Activated T-helper 1 cell treated with anti-CD3 and anti-CD28 coated beads, Interleukin-12 subunit alpha, Interleukin-12 subunit beta, Interleukin-2, Interleukin-4 antibody, amounts not matched to agents 30 ng/mL and 10 ng/mL and 1 ng/mL, durations not matched to agents 14 hours and 24 hours and 36 hours (primary cell): ENCODE data around the gene FGD5. TPM values are rescaled to one million over a fixed set of nuclear protein-coding genes. Genes with fewer than 3 reads are reported as not detected.
"Not testable (repeated sequence)": the region's sequence is repeated elsewhere in the genome, so short reads cannot be mapped to it uniquely, and the experiment has no call there.

ENCODE experiments used
- DNase-seq: peaks from one replicate; pipeline ENCODE4 v3.0.0; 2021; ENCODE audit warnings: low spot score
- H3K27ac Mint-ChIP-seq: one replicate; pipeline ENCODE4 v1.8.0; 2021; ENCODE audit warnings: mild to moderate bottlenecking, mixed read lengths
- H3K27me3 Mint-ChIP-seq: one replicate; pipeline ENCODE4 v1.8.0; 2022; ENCODE audit warnings: mild to moderate bottlenecking, moderate library complexity, mixed read lengths; ENCODE audit not compliant: insufficient read depth
- H3K36me3 Mint-ChIP-seq: one replicate; pipeline ENCODE4 v1.8.0; 2021; ENCODE audit warnings: low read depth, mixed read lengths
- H3K4me1 Mint-ChIP-seq: one replicate; pipeline ENCODE4 v1.8.0; 2021; ENCODE audit warnings: low read depth, mixed read lengths
- H3K4me3 Mint-ChIP-seq: one replicate; pipeline ENCODE4 v1.8.0; 2021; ENCODE audit warnings: mild to moderate bottlenecking, moderate library complexity, mixed read lengths
- H3K9me3 Mint-ChIP-seq: one replicate; pipeline ENCODE4 v1.8.0; 2021; ENCODE audit warnings: mixed read lengths
- intact Hi-C: fragments of 100-400 bp; cut with micrococcal nuclease; formaldehyde crosslinking; loops from one replicate; pipeline ENCODE4 v1.15.1; 2024
- total RNA-seq: library from RNA; stranded (reverse); gene quantifications from 2 replicates; pipeline ENCODE4 v1.2.3, GENCODE V29; 2022

Gene FGD5
- total RNA-seq, 1 donor from 2014 or later, result not detected

DNA sequence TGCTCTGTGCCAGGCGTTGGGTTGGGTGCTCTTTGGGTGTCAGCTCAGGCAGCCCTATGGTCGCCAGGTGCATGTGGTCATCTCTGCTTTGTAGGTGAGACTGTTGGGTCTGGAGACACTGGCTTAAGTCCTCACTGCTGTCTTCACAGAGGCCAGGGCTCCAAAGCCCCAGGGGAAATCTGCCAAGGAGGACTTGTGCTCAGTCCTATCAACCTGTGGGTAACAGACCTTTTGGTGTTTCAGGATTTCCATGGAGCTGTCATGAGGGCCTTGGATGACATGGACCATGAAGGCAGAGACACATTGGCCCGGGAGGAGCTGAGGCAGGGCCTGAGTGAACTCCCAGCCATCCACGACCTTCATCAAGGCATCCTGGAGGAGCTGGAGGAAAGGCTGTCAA is 78.5 kb downstream of the FGD5 start:
- no peak for DNase-seq
- H3K27me3 Mint-ChIP-seq, result peaks cover 18% of the 10 kb centered on the region
- H3K36me3 Mint-ChIP-seq, result no peaks in the 10 kb centered on the region
- intact Hi-C loops, result no loop called here
- H3K4me3 Mint-ChIP-seq, result no peak overlapping the region
- no peak overlapping the region for H3K27ac Mint-ChIP-seq
- H3K4me1 Mint-ChIP-seq, result peaks cover 5% of the 10 kb centered on the region
- no peaks in the 10 kb centered on the region for H3K9me3 Mint-ChIP-seq

DNA sequence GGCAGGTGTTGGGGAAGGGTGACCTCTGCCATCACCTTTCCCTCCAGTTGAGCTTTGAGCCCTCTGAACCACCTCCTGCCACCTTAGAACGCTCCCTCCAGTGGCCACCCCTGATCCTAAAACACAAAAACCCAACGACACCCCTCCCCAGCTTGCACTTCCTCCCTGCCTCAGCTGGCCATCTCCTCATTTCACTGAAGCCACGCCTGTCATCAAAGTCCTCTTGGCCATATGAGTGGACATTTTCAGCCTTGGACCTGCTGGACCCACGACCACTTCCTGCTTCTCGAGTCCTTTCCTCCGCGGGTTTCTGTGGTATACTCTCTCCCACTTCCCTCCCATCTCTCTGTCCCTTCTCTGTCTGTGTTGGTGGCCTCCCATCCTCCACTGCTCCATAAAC is 80.2 kb downstream of the FGD5 start:
- Mint-ChIP-seq H3K4me3 (no peak overlapping the region), H3K36me3 (no peaks in the 10 kb centered on the region), H3K27ac (no peak overlapping the region), H3K9me3 (no peaks in the 10 kb centered on the region), H3K4me1 (peaks cover 5% of the 10 kb centered on the region), H3K27me3 (peaks cover 17% of the 10 kb centered on the region)
- intact Hi-C loops, result no loop called here
- no peak for DNase-seq

DNA sequence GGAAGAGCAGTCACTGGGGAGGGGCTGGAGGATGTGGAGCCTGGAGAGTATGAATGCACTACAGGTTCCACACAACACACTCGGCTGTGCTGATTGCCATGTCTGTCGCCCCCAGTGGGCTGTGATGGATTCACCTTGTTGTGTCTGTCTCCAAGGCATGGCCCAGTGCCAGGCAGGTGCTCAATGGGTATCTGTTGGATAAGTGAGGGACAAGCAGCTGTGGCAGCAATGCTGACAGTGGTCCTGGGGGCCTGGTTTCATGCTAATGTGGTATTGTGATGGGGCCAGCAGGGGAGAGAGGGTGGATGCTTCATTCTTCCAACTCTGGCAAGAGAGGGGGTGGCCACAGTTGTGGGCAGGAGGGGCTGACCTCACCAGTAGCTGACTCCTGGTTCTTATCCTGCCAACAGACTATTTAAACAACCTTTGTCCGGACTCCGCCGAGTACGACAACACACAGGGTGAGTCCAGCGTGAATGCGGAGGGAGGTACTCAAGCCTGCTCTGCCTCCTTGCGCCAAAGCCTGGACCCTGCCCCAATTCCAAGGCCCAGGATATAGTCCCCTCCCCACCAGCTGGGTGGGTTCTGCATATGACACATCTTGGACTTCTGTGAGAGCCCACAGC is 81.3 kb downstream of the FGD5 start:
- peaks cover 5% of the 10 kb centered on the region for H3K4me1 Mint-ChIP-seq
- no peaks in the 10 kb centered on the region for H3K36me3 Mint-ChIP-seq
- peaks cover 17% of the 10 kb centered on the region for H3K27me3 Mint-ChIP-seq
- H3K9me3 Mint-ChIP-seq, result peaks cover 3% of the 10 kb centered on the region
- no peak overlapping the region for H3K27ac Mint-ChIP-seq
- intact Hi-C loops, result no loop called here
- H3K4me3 Mint-ChIP-seq, result no peak overlapping the region
- no peak for DNase-seq

DNA sequence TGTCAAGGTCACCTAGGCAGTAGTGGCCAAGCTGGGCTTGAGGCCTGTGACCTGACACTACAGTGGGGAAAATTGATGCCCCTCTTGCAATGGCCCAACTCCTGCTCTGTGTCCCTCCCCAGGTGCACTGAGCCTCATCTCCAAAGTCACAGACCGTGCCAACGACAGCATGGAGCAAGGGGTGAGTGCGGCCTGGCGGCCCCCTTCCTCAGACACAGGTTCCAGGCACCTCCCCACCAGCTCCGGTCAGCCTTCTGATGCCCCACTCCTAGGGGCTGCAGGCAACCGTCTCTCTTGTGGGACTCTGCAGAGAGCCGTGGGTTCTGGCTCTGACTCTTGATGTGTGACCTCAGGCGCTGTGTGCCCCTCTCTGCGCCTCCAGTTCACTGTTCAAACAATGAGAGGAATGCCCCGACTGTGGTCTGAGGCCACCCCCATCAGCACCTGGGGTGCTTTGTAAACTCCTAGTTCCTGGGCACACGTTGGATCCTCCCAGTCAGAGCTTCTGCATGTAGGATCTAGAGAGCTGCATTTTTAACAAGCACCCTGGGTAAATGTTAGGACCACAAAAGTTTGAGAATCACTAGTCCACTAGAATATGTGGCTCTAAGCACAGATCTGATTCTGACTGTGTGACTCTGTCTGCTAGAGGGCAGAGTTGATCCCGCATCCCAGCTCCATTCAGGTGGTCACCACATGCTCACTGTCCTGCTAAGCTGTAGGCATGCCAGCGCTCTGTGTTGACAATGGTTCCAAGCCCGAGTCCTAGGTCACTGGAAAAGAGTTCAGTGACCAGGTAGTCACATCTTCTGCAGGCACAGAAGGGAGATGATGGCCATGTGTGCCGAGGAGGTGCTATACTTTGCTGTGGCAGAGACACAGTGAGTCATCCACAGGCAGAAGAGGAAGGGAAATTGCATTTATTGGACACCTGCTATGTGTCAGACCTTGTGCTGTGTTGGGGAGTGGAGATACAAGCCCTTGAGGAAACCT is 82.4 kb downstream of the FGD5 start:
- Mint-ChIP-seq H3K9me3 (peaks cover 8% of the 10 kb centered on the region), H3K4me3 (no peak overlapping the region), H3K4me1 (peaks cover 5% of the 10 kb centered on the region), H3K36me3 (no peaks in the 10 kb centered on the region), H3K27me3 (peaks cover 21% of the 10 kb centered on the region), H3K27ac (no peak overlapping the region)
- intact Hi-C loops, result no loop called here
- DNase-seq, result no peak

DNA sequence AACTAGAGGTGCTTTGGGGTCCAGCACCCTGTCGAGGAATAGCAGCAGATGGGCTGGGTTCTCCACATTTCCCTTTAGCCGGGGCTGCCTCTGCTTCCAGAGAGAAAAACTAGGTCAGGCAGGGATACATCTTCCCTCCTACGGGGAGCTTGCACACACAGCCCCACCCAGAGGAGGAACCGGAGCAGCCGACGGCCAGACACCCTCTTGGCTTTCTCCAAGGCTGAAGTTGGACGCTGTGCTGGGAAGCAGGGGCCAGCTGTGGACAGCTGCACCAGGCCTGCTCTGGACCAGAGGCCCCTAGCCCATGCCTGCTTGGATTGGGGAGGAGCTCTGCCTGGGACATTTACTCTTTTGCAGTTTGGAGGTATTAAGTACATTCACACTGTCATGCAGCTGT is 84.0 kb downstream of the FGD5 start:
- no peaks in the 10 kb centered on the region for H3K36me3 Mint-ChIP-seq
- peaks cover 5% of the 10 kb centered on the region for H3K4me1 Mint-ChIP-seq
- no peak overlapping the region for H3K27ac Mint-ChIP-seq
- peaks cover 8% of the 10 kb centered on the region for H3K9me3 Mint-ChIP-seq
- DNase-seq, result no peak
- H3K4me3 Mint-ChIP-seq, result no peak overlapping the region
- peaks cover 18% of the 10 kb centered on the region for H3K27me3 Mint-ChIP-seq
- intact Hi-C loops, result no loop called here

DNA sequence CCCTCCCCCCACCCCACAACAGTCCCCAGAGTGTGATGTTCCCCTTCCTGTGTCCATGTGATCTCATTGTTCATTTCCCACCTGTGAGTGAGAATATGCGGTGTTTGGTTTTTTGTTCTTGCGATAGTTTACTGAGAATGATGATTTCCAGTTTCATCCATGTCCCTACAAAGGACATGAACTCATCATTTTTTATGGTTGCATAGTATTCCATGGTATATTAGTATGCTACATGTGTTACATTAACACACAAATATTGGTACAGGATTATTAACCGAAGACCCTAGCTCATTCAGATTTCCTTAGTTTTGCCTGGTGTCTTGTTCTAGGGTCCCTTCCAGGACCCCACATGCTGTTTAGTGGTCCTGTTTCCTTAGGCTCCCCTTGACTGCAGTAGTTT is 84.7 kb downstream of the FGD5 start:
- H3K27ac Mint-ChIP-seq, H3K4me1 Mint-ChIP-seq, H3K4me3 Mint-ChIP-seq, intact Hi-C loops, DNase-seq, H3K36me3 Mint-ChIP-seq, H3K9me3 Mint-ChIP-seq: not testable (repeated sequence)
- peaks cover 15% of the 10 kb centered on the region for H3K27me3 Mint-ChIP-seq

DNA sequence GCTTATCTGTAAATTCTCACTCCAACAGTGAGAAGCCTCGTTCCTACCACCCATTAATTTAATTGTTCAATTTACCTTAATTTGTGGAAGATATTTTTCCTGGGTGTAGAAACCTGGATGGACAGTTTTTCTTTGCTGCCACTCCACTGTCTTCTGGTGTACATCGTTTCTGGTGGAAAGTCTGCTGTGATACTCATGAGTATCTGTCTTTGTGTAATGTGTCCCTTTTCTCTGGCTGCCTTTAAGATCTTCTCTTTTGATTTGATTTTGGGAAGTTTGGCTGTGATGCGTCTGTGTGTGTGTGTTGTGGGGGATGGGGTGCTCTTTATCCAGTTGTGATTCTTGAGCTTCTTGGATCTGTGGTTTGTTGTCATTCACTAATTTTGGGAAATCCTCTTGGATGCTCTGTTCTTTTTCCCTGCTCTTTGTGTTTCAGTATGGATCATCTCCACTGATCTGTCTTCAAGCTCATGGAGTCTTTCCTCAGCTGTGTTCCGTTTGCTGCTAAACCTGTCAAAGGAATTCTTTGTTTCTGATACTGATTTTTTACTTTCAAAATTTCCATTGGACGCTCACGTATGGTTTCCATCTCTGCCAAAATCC is 86.4 kb downstream of the FGD5 start:
- Mint-ChIP-seq H3K27ac (no peak overlapping the region), H3K27me3 (peaks cover 10% of the 10 kb centered on the region), H3K4me1 (no peaks in the 10 kb centered on the region), H3K9me3 (peaks cover 8% of the 10 kb centered on the region), H3K4me3 (no peak overlapping the region), H3K36me3 (no peaks in the 10 kb centered on the region)
- DNase-seq, result no peak
- intact Hi-C loops, result no loop called here

DNA sequence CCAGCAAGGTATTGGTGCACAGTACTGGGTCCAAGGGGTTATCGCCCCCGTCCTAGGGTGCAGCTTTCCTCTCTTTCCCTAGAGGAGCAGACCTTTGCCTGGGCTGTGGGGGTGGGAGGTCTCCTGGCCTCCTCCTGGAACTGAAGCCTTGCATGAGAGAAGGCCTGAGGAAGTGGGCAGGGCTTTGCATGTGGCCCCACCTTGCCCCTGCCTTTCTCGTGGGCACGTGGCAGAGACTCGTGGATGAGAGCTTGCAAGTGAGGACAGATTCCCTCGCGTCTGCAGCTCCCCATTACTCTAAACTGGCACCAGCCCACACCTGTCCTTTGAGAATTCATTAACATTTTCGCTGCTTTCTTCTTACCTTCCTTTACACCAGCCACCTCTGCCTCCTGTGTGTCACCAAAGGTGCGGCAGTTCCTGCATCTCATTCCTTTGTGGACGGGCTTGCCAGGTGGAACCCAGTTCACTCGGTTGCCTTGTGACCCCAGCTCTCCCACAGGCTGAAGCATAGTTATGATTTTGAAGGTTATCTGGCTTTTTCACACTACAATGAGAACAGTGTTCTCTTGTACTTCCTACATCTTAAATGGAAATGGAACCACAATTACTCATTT is 87.7 kb downstream of the FGD5 start:
- Mint-ChIP-seq H3K9me3 (peaks cover 8% of the 10 kb centered on the region), H3K27ac (no peak overlapping the region), H3K27me3 (peaks cover 10% of the 10 kb centered on the region), H3K4me1 (no peaks in the 10 kb centered on the region), H3K36me3 (no peaks in the 10 kb centered on the region), H3K4me3 (no peak overlapping the region)
- DNase-seq, result no peak
- intact Hi-C loops, result no loop called here

DNA sequence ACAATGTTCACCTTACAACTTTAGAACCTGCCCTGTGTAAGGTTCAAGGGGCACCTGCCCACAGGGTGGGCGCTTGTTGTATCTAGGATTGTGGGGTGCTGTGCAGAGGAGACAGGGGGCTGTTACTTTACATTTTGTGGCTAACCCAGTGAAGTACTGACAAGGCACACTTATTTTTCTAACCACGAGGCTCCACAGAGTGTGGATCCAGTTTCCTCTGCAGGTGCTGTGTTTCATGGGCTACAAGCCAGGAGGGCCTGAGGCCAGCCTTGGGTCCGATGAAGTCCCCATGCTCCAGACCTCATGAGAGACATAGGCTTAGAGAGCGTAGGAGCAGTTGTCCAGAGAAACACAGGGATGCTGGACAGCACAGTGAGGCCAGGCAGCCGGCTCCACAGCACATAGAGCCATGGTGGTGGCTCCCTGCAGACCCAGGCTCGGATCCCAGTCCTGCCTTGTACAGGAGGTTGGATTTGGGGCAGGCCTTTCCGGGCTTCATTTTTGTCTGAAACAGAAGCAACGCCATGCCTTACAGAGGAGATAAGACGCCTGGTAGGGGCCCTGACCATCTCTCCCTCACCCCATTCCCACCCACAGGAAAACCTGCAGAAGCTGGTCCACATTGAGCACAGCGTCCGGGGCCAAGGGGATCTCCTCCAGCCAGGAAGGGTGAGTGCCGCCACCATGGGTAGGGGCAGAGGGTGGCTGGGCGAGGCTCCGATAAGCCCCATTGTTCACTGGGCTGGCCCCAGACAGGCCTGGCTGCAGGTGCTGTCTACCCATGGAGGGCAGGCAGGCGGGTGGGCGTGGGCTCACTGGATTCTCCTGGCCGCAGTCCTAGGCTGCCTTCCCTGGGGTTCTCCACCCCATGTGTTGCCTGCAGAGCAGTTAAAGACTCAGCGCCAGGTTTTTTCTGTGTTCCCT is 88.5 kb downstream of the FGD5 start:
- DNase-seq, result no peak
- Mint-ChIP-seq H3K27ac (no peak overlapping the region), H3K36me3 (no peaks in the 10 kb centered on the region), H3K27me3 (peaks cover 10% of the 10 kb centered on the region), H3K4me3 (no peak overlapping the region), H3K9me3 (peaks cover 8% of the 10 kb centered on the region), H3K4me1 (no peaks in the 10 kb centered on the region)
- intact Hi-C loops, result no loop called here

DNA sequence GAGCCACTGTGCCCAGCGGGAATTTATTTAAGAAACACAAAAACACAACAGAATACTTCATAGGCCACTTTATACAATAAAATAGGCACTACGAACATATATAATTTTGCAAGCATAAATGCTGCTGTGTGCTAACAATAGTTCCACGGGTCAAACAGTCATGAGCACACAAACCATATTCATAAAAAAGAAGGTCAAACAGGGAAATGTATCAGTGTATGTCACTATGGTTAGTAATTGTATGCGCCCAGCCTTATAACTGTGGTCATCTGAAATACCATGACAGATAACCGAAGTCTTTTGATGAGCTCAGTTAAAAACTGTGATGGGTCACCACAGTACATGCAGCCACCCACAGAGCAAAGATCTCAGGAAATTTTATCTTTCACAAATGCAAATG is 90.5 kb downstream of the FGD5 start:
- Mint-ChIP-seq H3K27ac (no peak overlapping the region), H3K9me3 (peaks cover 8% of the 10 kb centered on the region), H3K4me1 (no peaks in the 10 kb centered on the region), H3K27me3 (peaks cover 10% of the 10 kb centered on the region), H3K36me3 (no peaks in the 10 kb centered on the region), H3K4me3 (no peak overlapping the region)
- intact Hi-C loops, result no loop called here
- DNase-seq, result no peak

DNA sequence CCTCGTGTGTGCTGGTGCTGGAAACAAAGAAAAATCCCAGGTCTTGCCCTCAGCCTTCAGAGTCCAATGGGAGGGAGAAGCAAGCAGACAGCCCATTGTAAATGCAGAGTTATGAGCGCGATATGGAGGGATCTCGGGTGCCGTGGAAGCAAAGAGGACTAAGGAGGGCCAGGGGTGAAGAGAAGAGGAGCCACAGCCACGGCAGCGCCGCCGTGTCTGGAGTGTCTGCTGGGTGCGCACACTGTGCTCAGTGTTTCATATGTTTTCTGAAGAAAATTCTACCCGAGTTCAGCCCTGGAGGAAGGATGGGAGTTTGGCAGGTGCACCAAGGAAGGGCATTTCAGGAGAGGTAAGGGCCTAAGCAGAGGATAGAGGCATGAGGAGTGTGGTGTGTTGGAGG is 92.9 kb downstream of the FGD5 start:
- Mint-ChIP-seq H3K9me3 (no peaks in the 10 kb centered on the region), H3K4me3 (no peak overlapping the region), H3K27ac (no peak overlapping the region), H3K27me3 (peaks cover 2% of the 10 kb centered on the region), H3K36me3 (no peaks in the 10 kb centered on the region), H3K4me1 (no peaks in the 10 kb centered on the region)
- no peak for DNase-seq
- intact Hi-C loops, result no loop called here
